DND-41 (cell line): ENCODE measurements around the gene HHATL.

ENCODE experiments used
- ATAC-seq: fragments of 200-7000 bp; cut with Tn5 transposase; 3 replicates; pipeline ENCODE4 v1.9.1; 2021; ENCODE audit warnings: low read depth; ENCODE audit not compliant: insufficient read depth
- DNase-seq: peaks from one replicate; pipeline ENCODE4 v3.0.0-alpha.2; 2020
- H2AFZ ChIP-seq: 2 replicates; pipeline ENCODE4 v1.6.0; 2012; ENCODE audit warnings: low read depth, low read length
- H3K27ac ChIP-seq: 2 replicates; pipeline ENCODE4 v1.5.1; 2012; ENCODE audit warnings: low read length, inconsistent platforms
- H3K27me3 ChIP-seq: fragments of 200-600 bp; sonication (generic); 2 replicates; pipeline ENCODE4 v1.6.0; 2012; ENCODE audit warnings: low read length, mild to moderate bottlenecking, inconsistent platforms; ENCODE audit not compliant: insufficient read depth, poor library complexity
- H3K36me3 ChIP-seq: 2 replicates; pipeline ENCODE4 v1.5.1; 2012; ENCODE audit warnings: low read length, inconsistent platforms; ENCODE audit not compliant: insufficient read depth
- H3K4me1 ChIP-seq: 2 replicates; pipeline ENCODE4 v1.5.1; 2012; ENCODE audit warnings: mild to moderate bottlenecking, low read length; ENCODE audit not compliant: insufficient read depth
- H3K4me2 ChIP-seq: 2 replicates; pipeline ENCODE4 v1.6.0; 2012; ENCODE audit warnings: mild to moderate bottlenecking, moderate library complexity, low read length, inconsistent platforms; ENCODE audit not compliant: insufficient read depth
- H3K4me3 ChIP-seq, 2 experiments: fragments of 200-600 bp in 1 of 2; shearing (Covaris generic) in 1 of 2; 2 replicates each; pipeline ENCODE4 v1.5.1; 2012 to 2016; ENCODE audit warnings: inconsistent platforms in 2 of 2, low read length in 2 of 2, mild to moderate bottlenecking in 2 of 2, low read depth in 1 of 2, moderate library complexity in 1 of 2
- H3K79me2 ChIP-seq: 2 replicates; pipeline ENCODE4 v1.6.0; 2012; ENCODE audit warnings: low read length, inconsistent platforms; ENCODE audit not compliant: insufficient read depth
- H3K9ac ChIP-seq: 2 replicates; pipeline ENCODE4 v1.6.0; 2012; ENCODE audit warnings: low read depth, mild to moderate bottlenecking, inconsistent platforms, low read length, moderate library complexity
- H3K9me3 ChIP-seq: 2 replicates; pipeline ENCODE4 v1.5.1; 2012; ENCODE audit warnings: low read length, moderate library complexity, mild to moderate bottlenecking, inconsistent platforms; ENCODE audit not compliant: insufficient read depth, severe bottlenecking
- H4K20me1 ChIP-seq: 2 replicates; pipeline ENCODE4 v1.6.0; 2012; ENCODE audit warnings: low read length; ENCODE audit not compliant: insufficient read depth
- CTCF ChIP-seq: IDR thresholded peaks from 2 replicates; pipeline ENCODE4 v1.5.1; 2012; ENCODE audit warnings: borderline replicate concordance, low read length, moderate library complexity, mild to moderate bottlenecking; ENCODE audit not compliant: poor library complexity, severe bottlenecking; ENCODE audit errors: extremely low read depth
- EZH2 ChIP-seq: IDR thresholded peaks from 3 replicates; pipeline ENCODE4 v1.6.1; 2012; ENCODE audit warnings: borderline replicate concordance, low read depth, mild to moderate bottlenecking, moderate library complexity, low read length, inconsistent platforms; ENCODE audit not compliant: severe bottlenecking

Gene HHATL

GRCh38 chr3:42673082-42673481, 29.5 kb downstream of the HHATL start:
- no peak overlapping the region for H2AFZ ChIP-seq
- ATAC-seq (no peak), DNase-seq (no peak)
- H3K27ac ChIP-seq: no peak overlapping the region
- H3K4me2 ChIP-seq: no peak overlapping the region
- H3K4me3 ChIP-seq: no peak overlapping the region
- H3K4me1 ChIP-seq: no peaks in the 10 kb centered on the region
- no peaks in the 10 kb centered on the region for H3K79me2 ChIP-seq
- H3K9ac ChIP-seq: no peak overlapping the region
- no peaks in the 10 kb centered on the region for H3K9me3 ChIP-seq
- no peaks in the 10 kb centered on the region for H3K27me3 ChIP-seq
- H4K20me1 ChIP-seq: no peaks in the 10 kb centered on the region
- no peaks in the 10 kb centered on the region for H3K36me3 ChIP-seq
- TF ChIP-seq EZH2: no peak
- no peak for TF ChIP-seq CTCF

- no peak overlapping the region for H3K9ac ChIP-seq
- ATAC-seq (no peak), DNase-seq (no peak)
These were observed 30.1 kb downstream of the HHATL start for GRCh38 chr3:42672515-42672914.

GRCh38 chr3:42670670-42671069, 31.9 kb downstream of the HHATL start:
- no peaks in the 10 kb centered on the region for H3K79me2 ChIP-seq
- DNase-seq (no peak), ATAC-seq (no peak)
- no peaks in the 10 kb centered on the region for H3K27me3 ChIP-seq
- H3K27ac ChIP-seq: no peak overlapping the region
- H2AFZ ChIP-seq: no peak overlapping the region
- no peak for TF ChIP-seq CTCF
- no peak for TF ChIP-seq EZH2
- no peak overlapping the region for H3K4me3 ChIP-seq
- H4K20me1 ChIP-seq: no peaks in the 10 kb centered on the region
- H3K4me2 ChIP-seq: no peak overlapping the region
- no peaks in the 10 kb centered on the region for H3K4me1 ChIP-seq
- H3K9ac ChIP-seq: no peak overlapping the region
- H3K9me3 ChIP-seq: no peaks in the 10 kb centered on the region
- H3K36me3 ChIP-seq: no peaks in the 10 kb centered on the region

More at GRCh38 chr3:42672515-42672914, 30.1 kb downstream of the HHATL start:
- Histone ChIP-seq H3K4me2 (no peak overlapping the region), H3K79me2 (no peaks in the 10 kb centered on the region), H3K36me3 (no peaks in the 10 kb centered on the region), H3K9me3 (no peaks in the 10 kb centered on the region), H4K20me1 (no peaks in the 10 kb centered on the region), H2AFZ (no peak overlapping the region), H3K4me1 (no peaks in the 10 kb centered on the region), H3K27me3 (no peaks in the 10 kb centered on the region), H3K27ac (no peak overlapping the region), H3K4me3 (no peak overlapping the region)
- TF ChIP-seq CTCF (no peak), EZH2 (no peak)

- Histone ChIP-seq H3K4me2 (no peak overlapping the region), H3K79me2 (no peaks in the 10 kb centered on the region)
- ATAC-seq: no peak
These were observed 32.5 kb downstream of the HHATL start for GRCh38 chr3:42670051-42670576.

More at GRCh38 chr3:42670051-42670576, 32.5 kb downstream of the HHATL start:
- no peak for DNase-seq
- no peak overlapping the region for H3K27ac ChIP-seq
- H4K20me1 ChIP-seq: no peaks in the 10 kb centered on the region
- no peaks in the 10 kb centered on the region for H3K36me3 ChIP-seq
- H3K9me3 ChIP-seq: no peaks in the 10 kb centered on the region
- H2AFZ ChIP-seq: no peak overlapping the region
- H3K27me3 ChIP-seq: no peaks in the 10 kb centered on the region
- H3K9ac ChIP-seq: no peak overlapping the region
- no peaks in the 10 kb centered on the region for H3K4me1 ChIP-seq
- TF ChIP-seq CTCF (no peak), EZH2 (no peak)
- no peak overlapping the region for H3K4me3 ChIP-seq
